ENCODE data around the gene GRIN2A.

DNA sequence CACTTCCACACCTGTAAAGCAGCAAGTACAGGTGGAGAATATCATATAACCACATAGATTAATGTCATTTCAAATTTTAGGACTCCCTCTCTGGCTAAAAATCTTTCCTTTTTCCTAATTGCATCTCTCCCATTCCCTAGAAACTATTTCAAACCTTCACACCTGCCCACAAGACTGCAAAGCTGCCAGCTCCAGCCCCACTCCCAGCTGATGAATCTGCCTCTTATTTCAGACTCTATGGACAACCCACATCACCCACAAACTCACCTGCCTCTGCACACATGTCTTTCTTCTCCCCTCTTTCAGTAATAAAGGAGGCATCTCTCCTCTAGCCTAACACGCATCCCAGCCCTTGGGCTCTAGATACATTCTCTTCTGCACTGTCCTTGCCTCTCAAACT is 315.1 kb downstream of the GRIN2A start:
- TF ChIP-seq EZH2 (IDR thresholded peaks at IDR 0.05; ENCODE audit: insufficient read depth, poor library complexity, severe bottlenecking), result no peak
- TF ChIP-seq EZH2phosphoT487 (IDR thresholded peaks at IDR 0.05; ENCODE audit: insufficient read depth, low read depth), result no peak

Data from GM23248 (cell line).